LoVo (cell line): ENCODE results near the gene RASSF4.

Experiments used
- DNase-seq: peaks from one replicate; pipeline ENCODE4 v3.0.0-alpha.2; 2016; ENCODE audit warnings: low spot score

The RASSF4 gene

DNA sequence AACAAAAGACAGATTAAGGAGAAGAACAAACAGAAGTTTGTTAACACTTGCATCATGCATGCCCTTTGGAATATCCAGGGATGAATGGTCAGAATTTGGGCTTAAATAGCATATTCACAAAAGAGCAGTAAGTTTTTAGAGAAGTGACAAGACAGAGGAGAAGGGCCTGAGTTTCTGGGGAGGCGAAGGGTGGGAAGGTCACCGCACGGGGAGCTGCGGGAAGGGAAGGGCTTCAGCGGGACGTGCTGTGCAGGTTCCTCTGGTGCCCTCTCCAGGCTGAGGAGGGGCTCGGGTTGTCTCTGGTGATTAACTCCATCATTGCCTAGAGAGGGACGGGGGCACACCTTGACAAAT lies 30.7 kb downstream of the RASSF4 start:
- DNase-seq: no peak

DNA sequence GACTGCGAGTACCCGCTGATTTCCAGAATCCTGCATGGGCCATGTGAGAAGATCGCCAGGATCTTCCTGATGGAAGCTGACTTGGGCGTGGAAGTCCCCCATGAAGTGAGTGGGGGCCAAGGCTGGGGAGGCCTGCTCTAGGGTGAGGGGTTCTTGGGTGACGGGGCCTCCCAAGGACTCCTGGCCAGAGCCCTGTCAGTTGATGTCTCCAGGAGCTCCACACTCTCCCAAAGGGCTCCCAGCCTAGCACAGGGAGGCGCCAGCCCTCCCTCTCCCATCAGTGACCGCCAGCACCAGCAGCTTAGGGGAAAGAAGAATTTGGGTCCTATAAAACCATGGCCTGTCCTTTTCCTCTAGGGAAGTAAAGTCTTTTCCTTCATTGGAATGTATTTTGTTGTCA lies 31.4 kb downstream of the RASSF4 start:
- DNase-seq: no peak

DNA sequence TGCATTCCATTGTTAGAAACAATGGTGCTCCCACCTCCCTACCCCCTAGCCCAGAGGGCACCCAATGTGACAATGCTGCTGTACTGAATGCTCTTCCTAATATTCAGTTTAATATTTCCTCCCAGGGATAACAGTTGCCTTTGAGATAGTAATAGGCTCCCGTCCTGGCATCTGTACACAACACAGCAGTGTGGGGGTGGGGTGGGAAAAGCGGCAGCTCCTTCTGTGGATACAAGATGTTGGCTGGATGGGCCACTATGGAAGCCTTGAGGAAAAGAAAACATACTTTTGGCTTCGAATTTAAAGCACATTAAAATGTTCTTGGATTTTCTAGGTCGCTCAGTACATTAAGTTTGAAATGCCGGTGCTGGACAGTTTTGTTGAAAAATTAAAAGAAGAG lies 32.0 kb downstream of the RASSF4 start:
- no peak for DNase-seq

DNA sequence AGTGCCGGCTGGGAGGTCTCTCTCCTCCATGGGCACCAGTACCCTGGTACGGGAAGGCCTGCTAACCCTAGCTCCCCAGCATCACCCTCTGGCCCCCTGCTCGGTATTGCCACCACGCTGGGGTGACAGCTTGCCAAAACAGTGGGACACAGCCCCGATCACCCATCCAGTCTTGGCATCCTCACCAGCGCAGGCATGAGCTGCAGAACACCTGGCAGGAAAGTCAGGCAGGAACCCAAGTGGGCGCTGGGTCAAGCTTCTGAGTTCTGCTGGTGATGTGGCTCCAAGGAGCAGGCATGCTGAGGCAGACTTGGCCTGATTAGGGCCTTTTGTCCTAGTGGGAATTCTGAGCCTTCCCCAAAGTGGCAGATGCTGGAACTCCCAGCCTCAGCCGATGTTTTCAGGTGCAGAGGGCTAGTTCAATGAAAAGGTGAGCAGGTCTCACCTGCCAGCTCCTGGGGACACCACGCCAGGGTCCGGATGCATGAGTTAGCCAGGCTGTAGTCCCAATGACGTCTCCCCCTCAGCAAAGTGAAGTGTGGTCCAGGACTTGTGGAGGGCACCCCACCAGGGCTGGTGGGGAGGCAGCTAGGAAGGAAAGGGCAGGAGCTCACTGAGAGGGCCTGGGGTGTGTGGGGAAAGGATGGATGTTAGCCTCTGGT lies 32.6 kb downstream of the RASSF4 start:
- no peak for DNase-seq

DNA sequence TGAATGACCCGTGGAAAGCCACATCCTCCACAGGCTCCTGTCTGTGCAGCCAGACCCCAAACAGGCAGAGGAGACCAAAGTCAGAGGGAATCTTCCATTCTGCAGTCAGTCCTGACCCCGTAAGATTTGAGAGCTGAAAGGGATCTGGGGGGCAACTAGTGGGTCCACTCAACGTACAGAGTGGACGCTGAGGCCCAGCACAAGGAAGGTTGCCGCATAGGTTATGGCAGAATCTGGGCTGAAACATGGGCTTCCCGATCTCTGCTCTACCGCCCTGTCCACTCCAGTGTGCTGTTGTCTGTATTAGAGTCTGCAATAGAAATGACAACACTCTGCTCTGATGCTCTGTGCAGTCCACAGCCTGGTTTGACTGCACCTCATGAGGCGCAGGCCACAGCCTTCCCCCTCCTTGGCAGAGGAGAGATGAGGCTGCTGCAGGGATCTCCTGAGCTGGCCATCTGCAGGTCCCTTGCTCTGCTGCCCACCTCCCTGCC lies 33.2 kb downstream of the RASSF4 start:
- no peak for DNase-seq

DNA sequence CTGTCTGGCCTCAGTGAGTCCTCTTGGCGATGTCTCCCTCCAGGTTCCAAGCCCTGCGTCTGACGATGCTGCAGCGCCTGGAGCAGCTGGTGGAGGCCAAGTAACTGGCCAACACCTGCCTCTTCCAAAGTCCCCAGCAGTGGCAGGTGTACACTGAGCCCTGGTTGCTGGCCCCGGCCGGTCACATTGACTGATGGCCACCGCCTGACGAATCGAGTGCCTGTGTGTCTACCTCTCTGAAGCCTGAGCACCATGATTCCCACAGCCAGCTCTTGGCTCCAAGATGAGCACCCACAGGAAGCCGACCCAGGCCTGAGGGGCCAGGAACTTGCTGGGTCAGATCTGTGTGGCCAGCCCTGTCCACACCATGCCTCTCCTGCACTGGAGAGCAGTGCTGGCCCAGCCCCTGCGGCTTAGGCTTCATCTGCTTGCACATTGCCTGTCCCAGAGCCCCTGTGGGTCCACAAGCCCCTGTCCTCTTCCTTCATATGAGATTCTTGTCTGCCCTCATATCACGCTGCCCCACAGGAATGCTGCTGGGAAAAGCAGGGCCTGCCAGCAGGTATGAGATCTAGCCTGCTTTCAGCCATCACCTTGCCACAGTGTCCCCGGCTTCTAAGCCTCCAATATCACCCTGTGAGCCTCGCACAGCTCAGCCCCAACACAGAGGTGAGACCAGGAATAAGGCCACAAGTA lies 33.8 kb downstream of the RASSF4 start:
- no peak for DNase-seq

DNA sequence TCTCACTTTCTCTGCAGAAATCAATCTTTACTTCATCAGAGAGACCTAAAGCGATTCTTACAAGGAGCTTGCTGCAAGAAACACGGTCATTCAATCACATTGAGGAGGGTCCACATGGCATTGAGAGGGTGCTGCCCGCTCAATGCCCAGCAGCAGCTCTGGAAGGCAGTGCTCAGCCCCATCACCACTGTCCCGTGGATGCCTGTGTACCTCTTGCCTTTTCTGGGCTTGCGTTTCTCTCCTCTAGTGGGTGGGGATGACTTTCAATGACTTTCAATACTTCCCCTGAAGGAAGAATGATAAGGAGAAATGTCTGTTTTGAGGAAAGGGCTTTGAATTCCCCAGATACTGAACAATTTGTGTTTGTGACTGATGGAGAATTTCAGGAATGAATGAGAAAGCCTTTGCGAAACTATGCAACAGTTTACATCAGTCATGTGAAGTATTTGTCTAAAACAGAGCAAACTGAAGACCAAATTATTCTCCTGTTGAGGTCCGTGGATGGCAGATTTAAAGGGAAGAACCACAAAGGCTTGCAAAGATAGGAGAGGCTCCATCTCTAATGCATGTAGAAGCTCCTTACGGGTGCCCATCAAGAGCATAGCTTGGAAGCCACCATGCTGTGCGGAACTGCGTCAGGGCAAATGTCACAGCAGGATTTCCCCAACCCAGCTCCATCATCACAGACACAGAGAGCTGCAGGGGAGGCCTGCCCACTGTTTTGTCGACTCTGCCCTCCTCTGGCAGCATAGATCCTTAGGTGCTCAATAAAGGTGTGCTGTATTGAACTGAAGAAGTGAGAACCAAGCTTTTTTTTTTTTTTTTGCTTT lies 34.5 kb downstream of the RASSF4 start:
- DNase-seq: no peak

DNA sequence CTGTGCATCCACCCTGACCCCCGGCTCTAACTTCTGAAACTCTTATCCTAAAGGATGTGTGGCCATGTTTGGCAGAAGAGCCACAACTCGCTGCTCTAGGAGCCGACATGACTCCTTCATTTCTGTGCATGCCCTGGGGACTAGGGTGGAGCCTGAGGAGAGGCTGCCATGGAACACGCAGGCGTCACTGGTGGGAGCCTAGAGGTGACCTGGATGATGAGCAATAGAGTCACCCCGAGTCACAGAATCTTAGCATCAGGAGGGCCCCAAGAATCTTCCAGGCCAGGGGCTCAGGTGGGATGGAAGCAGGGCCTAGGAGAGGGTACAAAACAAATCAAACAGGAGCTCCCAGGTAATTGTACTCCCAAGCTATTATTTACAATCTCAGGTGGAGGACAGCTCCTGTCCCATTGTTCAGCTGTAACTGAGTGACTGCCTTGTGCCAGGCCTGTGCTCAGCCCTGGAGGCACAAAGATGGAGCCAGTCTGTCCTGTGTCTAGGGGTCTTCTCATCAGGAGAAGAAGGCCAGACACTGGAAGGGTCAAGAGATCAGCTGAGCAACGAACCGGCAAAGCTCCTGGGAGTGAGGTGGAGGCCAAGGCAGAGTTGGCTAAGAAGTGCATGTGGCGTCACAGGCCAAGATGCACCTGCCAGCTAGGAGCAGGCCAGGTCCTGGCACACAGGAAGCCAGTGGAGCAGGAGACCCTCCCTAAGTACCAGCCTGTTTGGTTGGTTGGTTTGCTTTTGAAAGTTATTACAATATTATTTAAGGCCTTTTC lies 35.3 kb downstream of the RASSF4 start:
- no peak for DNase-seq

DNA sequence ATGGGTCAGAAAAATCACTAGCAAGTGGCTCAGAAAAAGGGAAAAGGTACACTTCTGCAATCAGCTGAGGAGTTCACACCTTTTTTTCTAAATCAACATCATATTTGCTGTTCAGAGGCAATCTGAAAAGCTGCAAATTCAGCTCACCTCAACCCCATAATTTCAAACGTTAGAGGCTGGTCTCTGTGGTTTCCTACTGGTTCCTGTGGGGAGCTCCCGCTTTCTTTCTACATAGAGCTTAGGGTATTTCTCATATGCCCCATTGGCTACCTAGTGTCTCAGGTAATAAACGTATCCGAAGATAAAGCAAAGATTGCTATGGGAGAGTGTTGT lies 35.9 kb downstream of the RASSF4 start:
- DNase-seq: no peak

DNA sequence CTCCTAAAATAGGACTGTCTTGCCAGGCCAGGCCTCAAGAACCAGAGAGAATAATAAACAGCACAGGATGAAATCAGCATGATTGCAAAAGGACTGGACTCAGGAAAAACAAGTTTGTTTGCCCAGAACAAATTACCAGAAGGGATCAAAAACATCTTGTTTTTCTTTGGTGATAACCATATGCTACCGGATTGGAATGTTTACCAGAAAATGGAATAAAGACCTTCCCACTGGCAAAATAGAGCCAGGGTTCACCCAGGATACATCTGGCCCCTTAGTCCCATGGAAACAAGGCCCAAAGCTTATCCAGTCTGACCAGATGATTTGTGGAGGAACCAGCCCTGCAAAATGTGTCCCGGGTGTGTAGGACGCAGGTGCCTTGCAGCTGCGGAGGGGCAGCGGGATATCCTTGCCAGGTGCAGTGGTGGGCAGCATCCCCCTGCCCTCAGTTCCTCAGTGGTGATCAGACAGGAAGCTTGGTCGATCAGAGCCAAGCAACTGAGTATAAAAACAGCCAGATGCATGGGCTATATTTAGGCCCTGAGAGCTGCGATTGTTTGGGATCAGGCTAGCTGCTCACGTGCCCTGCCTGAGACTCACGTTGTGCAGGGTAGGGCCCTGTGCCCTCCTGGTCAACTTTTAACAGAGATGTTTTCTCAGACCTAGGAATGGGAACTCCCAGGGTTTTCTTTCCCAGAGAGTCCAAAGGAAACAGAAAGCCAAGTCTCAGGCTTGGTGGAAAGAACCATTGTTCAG lies 36.5 kb downstream of the RASSF4 start:
- DNase-seq: no peak

DNA sequence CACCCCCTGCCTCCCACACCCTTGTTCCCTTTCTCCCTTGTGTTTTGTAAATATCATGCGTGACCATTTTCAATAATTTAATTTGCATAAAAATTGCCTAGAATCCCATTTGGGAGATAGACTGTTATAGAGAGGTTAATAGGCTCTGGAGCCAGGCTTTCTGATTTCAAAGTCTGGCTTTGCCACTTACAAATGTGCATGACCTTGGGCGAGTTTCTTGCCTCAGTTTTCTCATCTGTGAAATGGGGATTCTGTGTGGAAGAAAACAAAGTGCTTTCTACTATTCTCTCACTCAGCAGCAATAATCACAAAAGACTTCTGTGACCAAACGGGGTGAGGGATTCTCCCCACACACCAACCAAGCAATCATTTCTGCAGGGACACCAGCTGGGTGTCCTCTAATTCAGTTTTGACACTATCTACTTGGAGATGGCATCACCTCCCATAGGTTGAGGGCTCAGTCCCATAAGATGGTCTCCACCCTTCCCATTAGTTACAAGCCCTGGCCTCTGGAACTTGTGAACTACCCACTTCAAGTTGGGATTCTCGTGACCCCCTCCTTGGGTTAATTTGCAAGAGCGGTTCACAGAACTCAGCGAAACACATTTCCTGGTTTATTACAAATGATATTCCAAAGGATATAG lies 37.6 kb downstream of the RASSF4 start:
- DNase-seq: no peak

DNA sequence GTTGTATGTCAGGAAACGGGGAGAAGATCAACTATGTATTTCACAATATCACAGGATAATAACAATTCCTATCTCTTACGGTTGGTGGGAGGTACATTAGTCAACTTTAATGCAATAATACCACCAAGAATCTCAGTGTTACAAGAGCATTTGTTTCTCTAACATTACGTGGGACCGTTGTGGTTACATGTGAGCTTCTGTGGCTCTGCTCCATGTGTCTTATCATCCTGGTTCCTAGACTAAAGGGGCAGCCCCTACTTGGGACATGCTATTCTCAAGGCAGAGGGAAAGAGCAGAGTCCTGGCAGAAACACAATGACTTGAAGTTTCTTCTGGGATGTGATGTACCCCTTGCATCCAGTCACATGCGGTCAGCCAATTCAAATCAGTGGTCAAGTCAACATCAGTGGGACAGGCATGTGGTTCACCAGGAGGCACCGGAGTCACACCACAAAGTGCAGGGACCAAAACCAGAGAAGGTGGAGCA lies 38.6 kb downstream of the RASSF4 start:
- no peak for DNase-seq

DNA sequence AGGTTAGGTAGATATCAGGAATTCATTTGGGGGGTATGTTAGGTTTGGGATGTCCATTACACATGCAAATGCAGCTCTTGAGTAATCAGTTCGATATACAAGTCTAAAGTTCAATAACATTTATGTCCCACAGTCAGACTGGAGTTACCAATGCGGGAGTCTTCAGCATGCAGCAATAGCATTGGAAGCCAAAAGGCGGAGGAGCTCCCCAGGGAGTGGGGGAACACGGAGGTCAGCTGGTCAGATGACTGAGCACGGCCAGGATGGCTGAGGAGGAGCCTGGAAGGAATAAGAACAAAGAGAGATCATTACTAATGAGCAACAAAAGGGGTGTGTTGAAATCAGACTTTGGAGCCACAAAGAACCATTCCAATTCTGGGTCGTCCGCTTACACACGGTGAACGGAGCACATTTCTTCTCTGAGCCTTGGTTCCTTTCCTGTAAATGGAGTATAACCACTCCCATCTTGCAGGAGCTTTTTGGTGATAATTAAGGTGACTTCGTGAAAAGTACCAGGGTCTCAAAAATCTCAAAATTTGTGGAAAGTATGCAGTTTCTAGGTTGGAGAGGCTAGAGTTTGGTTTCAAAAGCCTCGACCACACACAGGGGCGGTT lies 40.6 kb downstream of the RASSF4 start:
- DNase-seq: no peak

DNA sequence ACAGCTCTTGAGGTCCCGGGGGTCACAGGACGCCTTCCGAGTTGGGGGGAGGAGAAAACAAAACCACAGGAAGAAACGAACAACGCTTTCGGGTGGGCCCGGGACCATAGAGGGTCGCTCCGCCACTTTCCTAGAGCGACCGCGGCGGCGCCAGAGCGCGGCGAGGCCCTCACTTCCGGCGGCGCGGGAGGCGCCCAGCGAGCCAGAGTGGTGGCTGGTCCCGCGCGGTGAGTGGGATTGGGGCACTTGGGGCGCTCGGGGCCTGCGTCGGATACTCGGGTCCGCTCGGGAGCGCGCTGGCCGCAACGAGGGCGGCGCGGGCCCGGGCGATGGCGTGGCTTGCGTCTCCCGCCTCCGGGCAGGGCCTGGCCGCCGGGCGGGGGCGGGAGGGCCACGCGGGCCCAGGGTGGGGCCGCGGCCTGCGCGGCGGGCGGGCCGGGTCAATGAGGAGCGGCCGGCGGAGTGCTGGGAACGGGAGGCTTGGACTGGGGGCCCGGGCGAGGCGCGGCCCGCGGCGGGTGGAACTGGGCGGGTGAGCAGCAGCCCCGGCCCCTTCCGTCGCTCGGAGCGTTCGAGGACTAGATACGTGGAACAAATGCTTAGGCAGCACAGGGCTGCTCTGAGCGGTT lies 41.3 kb downstream of the RASSF4 start, which contains the start of gene ZNF22:
TSS of gene ZNF22 (plus strand) at position 172 of the 629 bp plus-strand sequence. CDS start 2,446 bp downstream, outside the sequence.
- peak; percentile 23 for DNase-seq

DNA sequence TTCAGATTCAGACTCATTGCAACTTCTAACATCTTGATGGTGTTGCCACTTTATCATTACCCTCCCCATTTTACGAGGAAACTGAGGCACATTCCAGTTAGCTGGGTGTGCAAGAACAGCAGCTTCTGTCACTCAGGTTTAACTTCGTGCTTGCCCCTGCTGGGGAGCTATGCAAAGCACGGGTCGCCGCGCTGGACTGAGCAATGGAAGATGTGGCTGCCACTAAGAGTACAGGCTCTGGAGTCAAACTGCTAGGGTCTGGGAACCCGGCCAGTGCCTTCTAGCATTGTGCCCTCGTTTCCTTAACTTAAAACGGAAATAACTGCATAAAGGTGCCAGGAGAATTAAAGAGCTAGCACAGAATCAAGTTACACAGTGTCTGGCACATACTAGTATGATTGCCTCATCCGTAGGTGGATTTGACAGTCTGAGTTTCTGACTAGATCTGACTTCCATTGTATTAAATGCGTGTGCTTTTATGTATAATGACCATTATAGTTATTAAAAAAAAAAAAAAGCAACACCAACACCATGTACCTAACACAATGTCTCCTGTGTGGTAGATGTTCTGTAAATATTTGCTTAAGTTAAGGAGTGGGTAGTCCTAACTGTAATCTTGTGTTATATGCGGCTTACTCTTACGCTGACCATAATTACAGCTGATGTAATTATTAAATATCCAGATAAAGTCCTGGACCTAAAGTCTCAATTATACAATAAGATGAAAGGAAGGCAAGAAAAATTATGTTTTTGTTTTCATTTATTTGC lies 42.0 kb downstream of the RASSF4 start:
- peak; percentile 23 for DNase-seq

DNA sequence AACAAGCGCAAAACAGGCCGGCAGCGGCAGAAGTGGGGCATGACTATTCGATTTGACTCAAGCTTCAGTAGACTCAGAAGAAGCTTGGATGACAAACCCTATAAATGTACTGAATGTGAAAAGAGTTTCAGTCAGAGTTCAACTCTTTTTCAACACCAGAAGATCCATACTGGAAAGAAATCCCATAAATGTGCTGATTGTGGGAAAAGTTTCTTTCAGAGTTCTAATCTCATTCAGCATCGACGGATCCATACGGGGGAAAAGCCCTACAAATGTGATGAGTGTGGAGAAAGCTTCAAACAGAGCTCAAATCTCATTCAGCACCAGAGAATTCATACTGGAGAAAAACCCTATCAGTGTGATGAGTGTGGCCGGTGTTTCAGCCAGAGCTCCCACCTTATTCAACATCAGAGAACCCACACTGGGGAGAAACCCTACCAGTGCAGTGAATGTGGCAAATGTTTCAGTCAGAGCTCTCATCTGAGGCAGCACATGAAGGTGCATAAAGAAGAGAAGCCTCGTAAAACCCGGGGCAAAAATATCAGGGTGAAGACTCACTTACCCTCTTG lies 43.9 kb downstream of the RASSF4 start:
- DNase-seq: no peak

DNA sequence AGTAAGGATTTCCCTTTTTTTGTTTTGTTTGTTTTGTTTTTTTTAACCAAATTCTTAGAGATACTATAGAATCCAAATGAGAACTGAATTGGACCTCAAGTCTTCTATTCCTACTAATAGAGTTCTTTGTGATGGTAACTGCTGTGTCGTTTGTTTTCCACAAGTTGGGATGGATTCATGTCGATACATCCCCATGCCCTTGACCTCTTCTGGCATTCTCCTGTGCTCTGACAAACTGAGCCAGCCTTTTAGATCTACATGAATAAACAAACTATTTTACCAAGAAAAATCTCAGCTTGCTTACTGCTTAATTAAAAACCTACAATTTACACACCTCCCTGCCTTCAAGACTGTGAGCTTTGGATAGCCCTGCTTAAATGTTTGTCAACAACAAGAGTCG lies 45.1 kb downstream of the RASSF4 start:
- no peak for DNase-seq

DNA sequence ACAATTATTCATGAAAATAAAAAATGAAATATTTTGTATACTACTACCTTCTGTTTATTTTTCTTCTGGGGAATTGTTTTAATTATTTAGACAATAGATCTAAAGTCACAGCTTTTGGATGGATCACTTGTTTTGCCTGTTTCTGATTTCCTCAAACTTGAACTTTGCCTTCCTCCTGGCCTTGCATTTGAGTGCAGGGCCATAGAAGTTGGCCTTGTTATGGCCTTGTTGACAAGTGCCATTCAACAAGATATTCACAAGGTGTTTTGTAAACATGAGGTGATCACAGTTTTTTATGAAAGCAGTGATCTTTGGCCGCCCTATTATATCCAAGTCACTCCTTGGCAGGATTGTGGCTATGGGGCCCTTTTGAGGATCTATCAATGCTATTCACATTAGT lies 45.7 kb downstream of the RASSF4 start:
- no peak for DNase-seq
